ENCODE data around the gene ANKAR. TPM values are rescaled to one million over a fixed set of nuclear protein-coding genes. Genes with fewer than 3 reads are reported as not detected.

Gene ANKAR
- total RNA-seq, 4 donors from 2014 or later, result 13.2 to 18.1 (median 15.6) TPM

DNA sequence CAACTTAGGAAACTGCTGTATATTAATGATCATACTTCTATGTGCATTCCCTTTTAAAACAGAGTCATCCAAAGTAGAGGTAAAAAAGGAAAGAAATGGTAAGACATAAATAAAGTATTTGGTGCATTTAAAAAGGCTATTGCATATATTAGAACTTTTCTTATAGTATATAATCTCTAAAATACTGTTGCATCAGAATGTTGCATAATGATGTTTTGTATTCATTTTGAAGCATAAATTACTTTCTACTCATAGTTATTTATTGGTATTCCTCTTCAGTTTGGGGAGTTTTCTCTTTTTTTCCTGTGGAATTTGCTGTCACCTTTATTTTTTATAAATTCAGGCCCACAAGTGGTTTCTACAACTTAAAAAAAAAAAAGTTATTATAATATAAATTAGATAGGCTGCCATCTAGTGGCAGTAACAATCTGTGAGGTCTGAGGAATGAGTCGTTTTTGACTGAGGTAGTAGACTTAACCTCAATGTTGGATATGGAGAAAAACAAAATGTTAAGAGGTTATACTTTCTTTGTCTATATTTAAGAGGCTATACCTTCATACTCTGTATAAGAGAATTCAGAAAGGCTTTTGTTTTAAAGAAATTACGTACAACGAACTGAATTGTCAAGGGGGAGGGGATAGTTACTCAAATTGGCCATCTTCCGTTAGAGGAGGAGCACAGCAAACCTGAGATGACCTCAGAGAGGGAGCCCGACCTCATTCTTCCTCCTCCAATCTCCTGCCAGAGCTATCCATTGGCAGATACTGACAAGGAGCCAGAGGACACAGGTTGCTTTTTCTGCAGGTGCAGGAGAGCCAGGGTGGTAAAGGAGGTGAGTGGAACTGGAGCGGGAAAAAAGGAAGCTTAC is 23.8 kb downstream of the ANKAR start:
- TF ChIP-seq CTCF (IDR thresholded peaks at IDR 0.05; ENCODE audit: low read depth), result no peak

DNA sequence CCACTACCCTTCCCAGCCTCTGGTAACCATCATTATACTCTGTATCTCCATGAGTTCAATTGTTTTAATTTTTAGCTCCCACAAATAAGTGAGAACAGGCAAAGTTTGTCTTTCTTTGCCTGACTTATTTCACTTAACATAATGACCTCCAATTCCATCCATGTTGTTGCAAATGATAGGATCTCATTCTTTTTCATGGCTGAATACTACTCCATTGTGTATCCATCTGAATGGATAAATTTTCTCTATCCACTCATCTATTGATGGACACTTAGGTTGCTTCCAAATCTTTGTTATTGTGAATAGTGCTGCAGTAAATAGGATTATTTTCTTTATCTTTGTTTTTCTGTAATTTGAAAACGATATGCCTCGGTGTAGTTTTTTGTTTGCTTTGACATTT is 26.2 kb downstream of the ANKAR start:
- no peak for TF ChIP-seq CTCF (IDR thresholded peaks at IDR 0.05; ENCODE audit: low read depth)

DNA sequence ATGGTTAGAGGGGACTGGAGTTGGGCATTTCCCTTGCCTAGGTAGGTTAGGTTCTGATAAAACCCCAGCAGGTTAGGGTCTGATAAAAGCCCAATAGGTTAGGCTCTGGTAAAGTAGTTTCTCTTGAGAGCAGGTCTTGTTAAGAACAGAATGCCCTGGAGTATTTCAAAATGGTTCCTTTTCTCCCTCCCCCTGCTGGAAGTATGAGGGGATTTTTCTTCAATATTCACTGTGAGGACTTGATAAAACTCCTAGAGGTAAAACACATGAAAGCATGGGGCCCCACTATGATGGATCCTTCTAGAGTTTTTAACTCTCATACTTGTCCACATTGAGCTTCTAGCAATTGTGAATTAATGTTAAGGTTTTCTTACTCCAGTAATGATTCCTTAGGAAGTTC is 27.6 kb downstream of the ANKAR start:
- no peak for TF ChIP-seq CTCF (IDR thresholded peaks at IDR 0.05; ENCODE audit: low read depth)

DNA sequence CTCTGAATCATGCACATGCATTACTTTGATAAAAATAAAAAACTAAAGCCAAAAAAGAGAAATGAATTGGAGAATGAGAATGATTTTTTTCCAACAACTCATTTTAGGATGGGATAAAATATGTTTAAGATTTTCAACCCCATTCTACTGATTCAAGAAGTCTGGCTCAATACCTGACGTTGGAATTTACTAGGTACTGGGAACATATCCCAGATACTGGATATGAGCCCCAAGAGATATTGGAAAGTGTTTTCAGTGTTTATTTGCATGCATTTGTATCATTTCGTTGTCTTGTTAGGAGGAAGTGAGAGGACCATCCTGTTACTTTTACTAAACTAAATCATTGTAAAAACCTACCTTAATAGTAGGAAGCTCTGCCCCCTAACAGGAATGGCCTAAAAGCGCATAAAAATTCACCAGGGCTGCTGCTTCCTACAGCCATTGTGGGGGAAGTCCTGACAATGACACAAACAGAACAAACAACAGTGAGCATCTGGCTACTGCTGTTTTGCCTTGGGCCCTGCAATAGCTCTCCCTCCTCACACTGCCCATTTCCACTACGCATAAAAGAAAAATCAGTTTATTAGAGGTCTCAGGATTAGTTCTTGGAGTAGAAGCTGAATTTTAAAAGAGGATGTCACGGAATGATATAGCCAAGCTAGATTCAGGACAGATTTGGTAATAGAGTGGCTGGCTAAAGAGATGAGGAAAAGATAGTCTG is 35.2 kb downstream of the ANKAR start:
- no peak for TF ChIP-seq CTCF (IDR thresholded peaks at IDR 0.05; ENCODE audit: low read depth)

GRCh38 chr2:189719571-189719970 is 45.1 kb downstream of the ANKAR start:
- no peak for TF ChIP-seq CTCF (IDR thresholded peaks at IDR 0.05; ENCODE audit: low read depth)

DNA sequence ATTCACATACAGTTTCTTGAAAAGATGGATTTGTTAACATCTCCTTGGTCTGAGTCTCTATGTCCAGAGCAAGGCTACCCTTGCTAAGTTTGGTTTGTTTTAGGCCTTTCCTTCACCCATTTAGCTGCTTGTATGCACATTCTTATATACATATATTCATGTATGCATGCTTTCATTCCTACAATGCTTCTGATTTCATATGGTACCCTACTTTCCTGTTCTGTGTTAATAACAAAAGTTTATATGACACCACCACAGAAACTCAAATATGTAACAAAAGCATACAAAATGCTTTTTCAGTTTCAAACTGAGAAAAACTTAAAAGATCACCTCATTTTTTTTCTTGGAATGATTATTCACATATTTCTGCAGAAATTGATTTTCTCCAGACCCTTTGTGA is 48.7 kb downstream of the ANKAR start:
- no peak for TF ChIP-seq CTCF (IDR thresholded peaks at IDR 0.05; ENCODE audit: low read depth)

Other genes starting within 250 kb of the ANKAR start
- 10 to 100 TPM; 37.7 to 48.8 (median 42.2) TPM for gene WDR75, start 233.2 kb upstream of the ANKAR start, total RNA-seq
- 10 to 100 TPM; 54.6 to 78.4 (median 58.2) TPM for gene SLC40A1, start 93.9 kb upstream of the ANKAR start, total RNA-seq
- gene ASNSD1, start 13.2 kb upstream of the ANKAR start, total RNA-seq, result 10 to 100 TPM; 40.3 to 76.8 (median 48.0) TPM
- 1 to 10 TPM; 2.8 to 8.7 (median 7.2) TPM for gene OSGEPL1, start 88.1 kb downstream of the ANKAR start, total RNA-seq
- 100 to 1,000 TPM; 117 to 193 (median 126) TPM for gene ORMDL1, start 109.7 kb downstream of the ANKAR start, total RNA-seq
- 10 to 100 TPM; 16.7 to 36.9 (median 22.6) TPM for gene PMS1, start 109.8 kb downstream of the ANKAR start, total RNA-seq